HepG2 (cell line): ENCODE data around the gene PSMB11. TPM values are rescaled to one million over a fixed set of nuclear protein-coding genes. Genes with fewer than 3 reads are reported as not detected.

ENCODE experiments used
- DDIT3 ChIP-seq: sonication (generic); formaldehyde crosslinking; IDR thresholded peaks from 2 replicates; pipeline ENCODE4 v1.4.0; 2020; ENCODE audit warnings: mild to moderate bottlenecking, missing genetic modification reagents
- GPBP1L1 ChIP-seq: sonication (generic); formaldehyde crosslinking; IDR thresholded peaks from 2 replicates; pipeline ENCODE4 v1.5.0; 2020; ENCODE audit warnings: mild to moderate bottlenecking, missing genetic modification reagents
- GTF2F1 ChIP-seq: fragments of 150-350 bp; IDR thresholded peaks from 2 replicates; pipeline ENCODE4 v1.6.1; 2014; ENCODE audit warnings: low read length
- HOXA5 ChIP-seq: sonication (generic); formaldehyde crosslinking; IDR thresholded peaks from 2 replicates; pipeline ENCODE4 v1.4.0; 2020; ENCODE audit warnings: missing genetic modification reagents
- ISL2 ChIP-seq: sonication (generic); formaldehyde crosslinking; IDR thresholded peaks from 2 replicates; pipeline ENCODE4 v1.5.0; 2020; ENCODE audit warnings: missing genetic modification reagents
- MEF2D ChIP-seq: sonication (generic); formaldehyde crosslinking; IDR thresholded peaks from 2 replicates; pipeline ENCODE4 v1.5.1; 2020; ENCODE audit warnings: mild to moderate bottlenecking, missing genetic modification reagents
- NFAT5 ChIP-seq: sonication (generic); formaldehyde crosslinking; IDR thresholded peaks from 2 replicates; pipeline ENCODE4 v1.4.0; 2020; ENCODE audit warnings: missing genetic modification reagents
- SP140L ChIP-seq: sonication (generic); formaldehyde crosslinking; IDR thresholded peaks from 2 replicates; pipeline ENCODE4 v1.4.0; 2020; ENCODE audit warnings: missing genetic modification reagents, borderline replicate concordance
- U2AF2 ChIP-seq: fragments of 200-400 bp; formaldehyde crosslinking; IDR thresholded peaks from 2 replicates; pipeline ENCODE4 v1.6.1; 2017; ENCODE audit warnings: low read depth, mild to moderate bottlenecking, low read length
- ZNF180 ChIP-seq: sonication (generic); formaldehyde crosslinking; IDR thresholded peaks from 2 replicates; pipeline ENCODE4 v1.4.0; 2020; ENCODE audit warnings: low read depth, missing genetic modification reagents, borderline replicate concordance
- ZNF276 ChIP-seq: sonication (generic); formaldehyde crosslinking; IDR thresholded peaks from 2 replicates; pipeline ENCODE4 v1.4.0; 2020; ENCODE audit warnings: mild to moderate bottlenecking, low read depth, missing genetic modification reagents
- ZNF431 ChIP-seq: sonication (generic); formaldehyde crosslinking; IDR thresholded peaks from 2 replicates; pipeline ENCODE4 v1.9.0; 2022; ENCODE audit warnings: missing genetic modification reagents, low read depth, mild to moderate bottlenecking, borderline replicate concordance
- ZNF609 ChIP-seq: sonication (generic); formaldehyde crosslinking; IDR thresholded peaks from 2 replicates; pipeline ENCODE4 v1.4.0; 2020; ENCODE audit warnings: mild to moderate bottlenecking, missing genetic modification reagents, borderline replicate concordance
- ZNF615 ChIP-seq: sonication (generic); formaldehyde crosslinking; IDR thresholded peaks from 2 replicates; pipeline ENCODE4 v1.5.0; 2020; ENCODE audit warnings: mild to moderate bottlenecking, missing genetic modification reagents, borderline replicate concordance
- ZNF850 ChIP-seq: sonication (generic); formaldehyde crosslinking; conservative IDR thresholded peaks from 2 replicates; pipeline ENCODE4 v1.9.0; 2021; ENCODE audit warnings: mild to moderate bottlenecking, missing genetic modification reagents
- polyA plus RNA-seq, 8 experiments: library from polyadenylated mRNA; depleted of rRNA in 3 of 8; stranded (reverse) in 7 of 8; unstranded in 1 of 8; fragments of >200 nt; fragmentation: Illumina TruSeq in 4 of 8; extraction: Trizol in 4 of 8; gene quantifications; 2 replicates each; pipeline versions ENCODE4 v1.2.1 to v1.2.3, GENCODE V29; 2011 to 2016; ENCODE audit warnings: low read depth in 4 of 8, missing spikeins in 1 of 8, mixed read lengths in 1 of 8; ENCODE audit not compliant: insufficient read depth in 1 of 8
- total RNA-seq, 5 experiments: library from RNA; depleted of rRNA; stranded (reverse); fragments of >200 nt; fragmentation: Illumina TruSeq; extraction: Trizol; gene quantifications; 2 replicates each; pipeline ENCODE4 v1.2.3, GENCODE V29; 2016; ENCODE audit warnings: low read depth in 1 of 5

Gene PSMB11
- total and polyA plus RNA-seq, 2 of the 13 experiments (the other 11 are each of a cell fraction or from before 2014, with no cell fraction given): not detected

- TF ChIP-seq ZNF615 (no peak), ZNF609 (no peak), HOXA5 (CRISPR knock-in tag) (no peak), ISL2 (CRISPR knock-in tag) (no peak), DDIT3 (CRISPR knock-in tag) (no peak), SP140L (CRISPR knock-in tag) (no peak), GTF2F1 (no peak; the same call in 1 of the 2 replicates), ZNF276 (no peak), MEF2D (CRISPR knock-in tag) (no peak), NFAT5 (CRISPR knock-in tag) (no peak), ZNF431 (CRISPR knock-in tag) (no peak), ZNF850 (no peak), GPBP1L1 (no peak), ZNF180 (CRISPR knock-in tag) (no peak), U2AF2 (no peak)
Observed at GRCh38 chr14:23035303-23036144, 6.5 kb upstream of the PSMB11 start (continued).
